ENCODE results near the gene LRRC8C.

LRRC8C gene

DNA sequence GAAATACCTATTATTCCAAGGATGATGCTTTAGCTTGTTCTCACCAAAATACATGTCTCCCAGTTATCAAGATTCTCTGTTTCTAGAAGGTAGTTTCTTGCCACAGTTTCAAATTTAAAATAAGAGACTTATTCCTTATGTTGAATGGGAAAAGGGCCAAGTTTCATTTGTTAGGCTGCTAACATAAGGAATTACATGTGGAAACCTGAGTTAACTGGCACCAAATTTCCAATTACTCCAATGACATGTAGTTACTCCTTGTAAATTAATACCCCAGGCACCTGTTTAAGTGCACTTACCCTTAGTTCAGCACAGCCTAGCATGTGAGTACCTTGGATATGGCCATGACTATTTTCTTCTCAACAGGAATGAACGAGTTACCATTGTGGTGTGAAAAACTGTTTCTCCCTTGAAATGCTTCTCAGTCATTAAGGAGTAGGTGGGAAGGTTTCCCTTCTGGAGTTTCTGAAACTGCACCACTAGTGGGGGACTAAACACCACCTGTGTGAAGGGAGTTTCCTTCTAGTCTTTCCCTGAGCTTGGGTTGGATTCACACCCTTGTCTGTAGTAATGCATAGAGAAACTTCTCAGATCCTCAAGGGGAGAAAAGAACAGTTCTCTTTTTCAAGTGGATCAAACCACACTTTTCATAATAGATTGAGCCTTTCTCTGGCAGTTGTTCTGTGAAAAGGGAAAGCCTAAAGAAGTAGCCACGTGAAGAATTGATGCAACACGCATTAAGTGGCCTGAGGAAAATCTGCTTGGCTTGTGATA, 32.3 kb upstream of the LRRC8C start:
- no peak overlapping the region for H2BK15ac ChIP-seq (ENCODE audit: low read depth, poor library complexity, severe bottlenecking)
- H3K14ac ChIP-seq (ENCODE audit: low read length in 2 of 2), result no peak overlapping the region
- no peak for DNase-seq
- H4K91ac ChIP-seq (ENCODE audit: low read length), result no peak overlapping the region
- H3K4me1 ChIP-seq (ENCODE audit: control insufficient read depth, insufficient read depth, low read depth, low read length), result peaks cover 5% of the 10 kb centered on the region
- H3K9me3 ChIP-seq (ENCODE audit: control insufficient read depth, low read length), result no peaks in the 10 kb centered on the region
- H2BK120ac ChIP-seq (ENCODE audit: low read depth, low read length), result no peak overlapping the region
- H3K36me3 ChIP-seq (ENCODE audit: control insufficient read depth in 1 of 2, insufficient read depth in 2 of 2, low read depth in 1 of 2, low read length in 2 of 2), result no peaks in the 10 kb centered on the region
- H3K79me1 ChIP-seq (replicated peaks; ENCODE audit: low read length, poor library complexity, severe bottlenecking), result no peaks in the 10 kb centered on the region
- no peak overlapping the region for H2BK12ac ChIP-seq (ENCODE audit: low read length in 2 of 2)
- H3K4ac ChIP-seq (ENCODE audit: low read depth in 1 of 2, low read length in 2 of 2), result no peak overlapping the region
- no peak overlapping the region for H2AK5ac ChIP-seq (ENCODE audit: low read length, severe bottlenecking)
- no peak overlapping the region for H3K23ac ChIP-seq (ENCODE audit: low read length in 2 of 2)
- no peak overlapping the region for H3K4me2 ChIP-seq (ENCODE audit: low read length, poor library complexity, severe bottlenecking)
- no peak overlapping the region for H3K9ac ChIP-seq (ENCODE audit: low read length)
- no peak overlapping the region for H3K4me3 ChIP-seq (ENCODE audit: insufficient read depth in 1 of 2, low read depth in 1 of 2, low read length in 2 of 2)
- H3K27ac ChIP-seq (ENCODE audit: low read length, poor library complexity, severe bottlenecking), result no peak overlapping the region
- H4K8ac ChIP-seq (ENCODE audit: low read length), result no peak overlapping the region
- no peak overlapping the region for H2AFZ ChIP-seq (ENCODE audit: low read depth, low read length)
- H3K18ac ChIP-seq (ENCODE audit: low read depth in 1 of 2, low read length in 2 of 2), result no peak overlapping the region
- WGBS, result 97% methylated on average over 3 of the region's 3 CpGs
- peaks cover 0 to 9% of the 10 kb centered on the region in 2 experiments for H3K27me3 ChIP-seq (ENCODE audit: control insufficient read depth in 1 of 2, insufficient read depth in 1 of 2, low read length in 2 of 2)
- H2BK5ac ChIP-seq (ENCODE audit: low read depth, low read length, poor library complexity, severe bottlenecking), result no peak overlapping the region

DNA sequence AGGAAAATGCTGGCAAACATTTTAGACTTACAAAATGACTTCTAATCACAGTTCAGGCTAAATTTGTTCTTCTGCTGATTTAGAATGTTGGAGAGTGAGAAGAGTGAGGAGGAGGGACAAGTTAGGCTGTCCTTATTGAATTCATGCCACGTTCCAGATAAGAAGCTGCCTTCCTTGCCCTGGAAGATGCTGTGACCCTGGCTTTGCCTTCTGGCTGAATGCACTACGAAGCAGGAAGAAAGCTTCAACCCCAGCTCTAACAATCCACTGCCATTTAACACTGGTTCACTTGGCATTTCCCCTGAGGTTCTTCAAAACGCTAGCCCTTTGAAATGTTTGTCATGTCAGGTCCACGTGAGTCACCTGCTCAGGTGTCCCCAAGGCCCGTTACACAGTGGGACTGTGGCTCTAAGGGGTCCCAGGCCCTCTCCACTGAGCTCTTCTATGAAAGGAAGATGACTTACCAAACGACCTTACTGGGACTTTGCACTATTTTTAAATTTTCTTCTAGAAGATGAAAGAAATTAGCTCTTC, 30.0 kb upstream of the LRRC8C start:
- no peak overlapping the region for H2AK5ac ChIP-seq (ENCODE audit: low read length, severe bottlenecking)
- H3K4me3 ChIP-seq (ENCODE audit: insufficient read depth in 1 of 2, low read depth in 1 of 2, low read length in 2 of 2), result no peak overlapping the region
- peak overlapping the region in 1 of 2 experiments; percentile 21 for H3K18ac ChIP-seq (ENCODE audit: low read depth in 1 of 2, low read length in 2 of 2)
- H3K23ac ChIP-seq (ENCODE audit: low read length in 2 of 2), result no peak overlapping the region
- H3K36me3 ChIP-seq (ENCODE audit: control insufficient read depth in 1 of 2, insufficient read depth in 2 of 2, low read depth in 1 of 2, low read length in 2 of 2), result no peaks in the 10 kb centered on the region
- no peak overlapping the region for H2AFZ ChIP-seq (ENCODE audit: low read depth, low read length)
- no peak overlapping the region for H4K8ac ChIP-seq (ENCODE audit: low read length)
- no peak overlapping the region for H2BK15ac ChIP-seq (ENCODE audit: low read depth, poor library complexity, severe bottlenecking)
- H2BK120ac ChIP-seq (ENCODE audit: low read depth, low read length), result no peak overlapping the region
- WGBS, result 73% methylated on average over 5 of the region's 6 CpGs
- peak overlapping the region; percentile 37 for H3K9ac ChIP-seq (ENCODE audit: low read length)
- no peak overlapping the region for H3K14ac ChIP-seq (ENCODE audit: low read length in 2 of 2)
- H3K79me1 ChIP-seq (replicated peaks; ENCODE audit: low read length, poor library complexity, severe bottlenecking), result no peaks in the 10 kb centered on the region
- no peak for DNase-seq
- peaks cover 0 to 9% of the 10 kb centered on the region in 2 experiments for H3K27me3 ChIP-seq (ENCODE audit: control insufficient read depth in 1 of 2, insufficient read depth in 1 of 2, low read length in 2 of 2)
- H2BK5ac ChIP-seq (ENCODE audit: low read depth, low read length, poor library complexity, severe bottlenecking), result no peak overlapping the region
- H3K4me1 ChIP-seq (ENCODE audit: control insufficient read depth, insufficient read depth, low read depth, low read length), result peaks cover 6% of the 10 kb centered on the region
- no peak overlapping the region for H3K27ac ChIP-seq (ENCODE audit: low read length, poor library complexity, severe bottlenecking)
- H3K9me3 ChIP-seq (ENCODE audit: control insufficient read depth, low read length), result no peaks in the 10 kb centered on the region
- H4K91ac ChIP-seq (ENCODE audit: low read length), result no peak overlapping the region
- no peak overlapping the region for H3K4me2 ChIP-seq (ENCODE audit: low read length, poor library complexity, severe bottlenecking)
- H3K4ac ChIP-seq (ENCODE audit: low read depth in 1 of 2, low read length in 2 of 2), result no peak overlapping the region
- H2BK12ac ChIP-seq (ENCODE audit: low read length in 2 of 2), result no peak overlapping the region

- Histone ChIP-seq H2AFZ (ENCODE audit: low read depth, low read length) (no peak overlapping the region), H2BK120ac (ENCODE audit: low read depth, low read length) (no peak overlapping the region), H3K9me3 (ENCODE audit: control insufficient read depth, low read length) (no peaks in the 10 kb centered on the region), H2BK15ac (ENCODE audit: low read depth, poor library complexity, severe bottlenecking) (no peak overlapping the region), H3K4me3 (ENCODE audit: insufficient read depth in 1 of 2, low read depth in 1 of 2, low read length in 2 of 2) (no peak overlapping the region), H3K79me1 (replicated peaks; ENCODE audit: low read length, poor library complexity, severe bottlenecking) (no peaks in the 10 kb centered on the region), H3K4me2 (ENCODE audit: low read length, poor library complexity, severe bottlenecking) (no peak overlapping the region), H3K27ac (ENCODE audit: low read length, poor library complexity, severe bottlenecking) (no peak overlapping the region), H3K23ac (ENCODE audit: low read length in 2 of 2) (no peak overlapping the region), H3K14ac (ENCODE audit: low read length in 2 of 2) (no peak overlapping the region), H4K8ac (ENCODE audit: low read length) (no peak overlapping the region), H3K9ac (ENCODE audit: low read length) (peak overlapping the region; percentile 37), H4K91ac (ENCODE audit: low read length) (no peak overlapping the region), H3K27me3 (ENCODE audit: control insufficient read depth in 1 of 2, insufficient read depth in 1 of 2, low read length in 2 of 2) (peaks cover 0 to 9% of the 10 kb centered on the region in 2 experiments), H2BK12ac (ENCODE audit: low read length in 2 of 2) (peak overlapping the region; percentile 8 to 40), H2AK5ac (ENCODE audit: low read length, severe bottlenecking) (no peak overlapping the region), H3K36me3 (ENCODE audit: control insufficient read depth in 1 of 2, insufficient read depth in 2 of 2, low read depth in 1 of 2, low read length in 2 of 2) (no peaks in the 10 kb centered on the region), H2BK5ac (ENCODE audit: low read depth, low read length, poor library complexity, severe bottlenecking) (no peak overlapping the region), H3K4me1 (ENCODE audit: control insufficient read depth, insufficient read depth, low read depth, low read length) (peaks cover 6% of the 10 kb centered on the region), H3K18ac (ENCODE audit: low read depth in 1 of 2, low read length in 2 of 2) (peak overlapping the region in 1 of 2 experiments; percentile 28), H3K4ac (ENCODE audit: low read depth in 1 of 2, low read length in 2 of 2) (no peak overlapping the region)
- no peak for DNase-seq
- WGBS, result 92% methylated on average over 3 of the region's 4 CpGs
These were observed 29.1 kb upstream of the LRRC8C start for GRCh38 chr1:89603651-89604413.

- Histone ChIP-seq H2AFZ (ENCODE audit: low read depth, low read length) (no peak overlapping the region), H3K4me1 (ENCODE audit: control insufficient read depth, insufficient read depth, low read depth, low read length) (peaks cover 6% of the 10 kb centered on the region), H3K23ac (ENCODE audit: low read length in 2 of 2) (no peak overlapping the region), H3K9ac (ENCODE audit: low read length) (peak overlapping the region; percentile 5), H3K9me3 (ENCODE audit: control insufficient read depth, low read length) (no peaks in the 10 kb centered on the region), H3K36me3 (ENCODE audit: control insufficient read depth in 1 of 2, insufficient read depth in 2 of 2, low read depth in 1 of 2, low read length in 2 of 2) (peaks cover 0 to 2% of the 10 kb centered on the region in 2 experiments), H3K4ac (ENCODE audit: low read depth in 1 of 2, low read length in 2 of 2) (no peak overlapping the region), H2BK5ac (ENCODE audit: low read depth, low read length, poor library complexity, severe bottlenecking) (no peak overlapping the region), H3K27me3 (ENCODE audit: control insufficient read depth in 1 of 2, insufficient read depth in 1 of 2, low read length in 2 of 2) (peaks cover 0 to 9% of the 10 kb centered on the region in 2 experiments), H3K27ac (ENCODE audit: low read length, poor library complexity, severe bottlenecking) (no peak overlapping the region), H4K91ac (ENCODE audit: low read length) (no peak overlapping the region), H3K4me2 (ENCODE audit: low read length, poor library complexity, severe bottlenecking) (no peak overlapping the region), H3K14ac (ENCODE audit: low read length in 2 of 2) (no peak overlapping the region), H2BK120ac (ENCODE audit: low read depth, low read length) (no peak overlapping the region), H4K8ac (ENCODE audit: low read length) (no peak overlapping the region), H3K18ac (ENCODE audit: low read depth in 1 of 2, low read length in 2 of 2) (peak overlapping the region in 1 of 2 experiments; percentile 28), H3K4me3 (ENCODE audit: insufficient read depth in 1 of 2, low read depth in 1 of 2, low read length in 2 of 2) (no peak overlapping the region), H2AK5ac (ENCODE audit: low read length, severe bottlenecking) (no peak overlapping the region), H3K79me1 (replicated peaks; ENCODE audit: low read length, poor library complexity, severe bottlenecking) (no peaks in the 10 kb centered on the region), H2BK12ac (ENCODE audit: low read length in 2 of 2) (peak overlapping the region in 1 of 2 experiments; percentile 8), H2BK15ac (ENCODE audit: low read depth, poor library complexity, severe bottlenecking) (no peak overlapping the region)
- no peak for DNase-seq
- WGBS, result 100% methylated on average over 2 of the region's 3 CpGs
These were observed 28.5 kb upstream of the LRRC8C start for GRCh38 chr1:89604414-89604735.
